ENCODE data around the gene POGLUT2.
A peak's percentile ranks its signal among the peaks of the same experiment; 100 is the strongest.

POGLUT2 gene

GRCh38 chr13:102798581-102799425 is at the start of gene POGLUT2, which contains the start of gene BIVM:
Gene POGLUT2, minus strand, starts transcription at chr13:102798976. Its CDS starts 306 bp downstream, at chr13:102798670.
Gene BIVM, plus strand, starts transcription at chr13:102799119. Its CDS starts 8,149 bp downstream, at chr13:102807268.
- DNase-seq, result peak; percentile 81

DNA sequence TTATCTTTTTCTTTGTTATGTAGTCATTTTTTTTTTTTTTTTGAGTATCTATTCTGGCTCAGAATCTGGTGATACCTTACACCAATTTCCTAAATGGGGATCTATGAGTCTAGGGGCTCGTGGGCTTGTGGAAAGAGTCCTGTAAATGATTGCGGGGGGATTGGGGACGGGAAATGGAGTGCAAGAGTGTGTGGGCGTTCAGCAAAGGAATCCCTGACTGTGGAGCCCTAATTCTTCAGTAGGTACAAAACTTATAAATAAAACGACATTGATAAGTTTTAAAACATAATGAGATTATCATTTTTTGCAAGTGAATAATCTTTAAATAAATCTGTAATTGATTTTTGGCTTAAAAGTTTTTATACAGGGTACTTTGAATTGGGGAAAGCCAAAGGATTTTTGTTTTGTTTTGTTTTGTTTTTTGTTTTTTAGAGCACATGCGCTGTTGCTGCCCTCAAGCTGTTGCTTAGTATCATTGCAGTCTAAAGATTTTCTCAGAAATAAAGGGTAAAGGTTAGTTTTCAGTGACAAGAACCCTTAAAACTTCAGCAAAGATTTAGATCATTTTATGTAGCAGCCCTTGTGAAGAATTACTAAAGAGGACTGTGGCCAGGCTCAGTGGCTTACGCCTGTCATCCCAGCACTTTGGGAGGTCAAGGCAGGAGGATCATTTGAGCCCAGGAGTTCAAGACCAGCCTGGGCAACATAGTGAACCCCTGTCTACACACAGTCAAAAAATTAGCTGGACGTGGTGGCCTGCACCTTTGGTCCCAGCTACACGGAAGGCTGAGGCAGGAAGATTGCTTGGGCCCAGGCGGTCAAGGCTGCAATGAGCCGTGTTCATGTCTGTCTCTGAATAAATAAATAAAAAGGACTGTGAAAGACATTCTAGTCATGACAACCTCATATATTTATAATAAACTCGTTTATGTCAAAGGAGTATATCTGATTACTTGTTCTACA is 48.8 kb upstream of the POGLUT2 start:
- DNase-seq, result peak; percentile 1

DNA sequence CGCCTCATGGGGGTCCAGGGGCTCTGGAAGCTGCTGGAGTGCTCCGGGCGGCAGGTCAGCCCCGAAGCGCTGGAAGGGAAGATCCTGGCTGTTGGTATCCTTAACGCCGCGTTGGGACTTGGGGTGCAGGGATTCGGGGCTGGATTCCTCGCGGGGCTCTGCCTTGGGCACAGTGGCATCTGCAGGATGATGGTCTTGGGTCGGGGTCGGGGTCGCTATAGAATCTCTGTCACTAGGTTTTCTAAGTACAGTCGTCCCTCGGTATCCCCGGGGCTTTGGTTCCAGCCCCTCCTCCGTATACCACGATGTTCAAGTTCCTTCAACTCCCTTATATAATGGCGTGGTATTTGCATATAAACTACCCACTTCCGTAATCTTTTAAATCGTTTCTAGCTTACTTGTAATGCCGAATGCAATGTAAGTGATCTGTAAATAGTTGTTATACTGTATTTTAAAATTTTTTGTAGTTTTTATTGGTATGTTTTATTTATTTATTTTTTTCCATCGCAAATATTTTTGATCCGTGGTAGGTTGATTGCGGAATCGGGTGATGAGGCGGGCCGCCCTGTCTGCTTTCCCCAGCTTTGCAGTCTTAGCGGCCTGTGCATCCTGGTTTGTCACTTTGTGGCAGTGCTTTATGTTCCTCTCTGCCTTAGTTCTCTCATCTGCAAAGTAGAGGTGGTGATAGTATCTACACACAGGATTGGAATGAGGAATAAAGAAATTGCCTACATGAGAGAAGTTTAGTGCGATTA is 47.7 kb upstream of the POGLUT2 start:
- DNase-seq, result peak; percentile 25

DNA sequence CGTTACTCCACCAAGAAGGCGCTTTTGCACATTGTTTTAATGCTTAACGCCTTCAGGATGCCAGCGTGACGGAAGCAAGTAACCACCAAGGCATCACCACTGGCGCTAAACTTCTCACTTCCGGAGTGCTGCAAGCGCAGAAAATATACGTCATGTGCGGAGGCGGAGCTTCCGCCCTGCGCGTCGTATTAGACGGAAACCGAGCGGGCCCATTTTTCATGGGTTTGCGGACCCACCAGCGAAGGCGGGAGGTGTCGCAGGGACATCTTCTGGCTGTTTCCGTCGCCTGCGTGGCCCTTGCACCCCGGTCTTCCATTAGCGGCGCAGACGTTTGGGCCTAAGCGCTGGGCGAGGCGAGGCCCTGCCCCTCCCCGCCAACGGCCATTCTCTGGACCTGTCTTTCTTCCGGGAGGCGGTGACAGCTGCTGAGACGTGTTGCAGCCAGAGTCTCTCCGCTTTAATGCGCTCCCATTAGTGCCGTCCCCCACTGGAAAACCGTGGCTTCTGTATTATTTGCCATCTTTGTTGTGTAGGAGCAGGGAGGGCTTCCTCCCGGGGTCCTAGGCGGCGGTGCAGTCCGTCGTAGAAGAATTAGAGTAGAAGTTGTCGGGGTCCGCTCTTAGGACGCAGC is 47.0 kb upstream of the POGLUT2 start, which contains the start of gene ERCC5:
Gene ERCC5, plus strand, starts transcription at position 403 of the 631 bp plus-strand sequence. CDS start 235 bp downstream, outside the sequence.
- peak; percentile 94 for DNase-seq

DNA sequence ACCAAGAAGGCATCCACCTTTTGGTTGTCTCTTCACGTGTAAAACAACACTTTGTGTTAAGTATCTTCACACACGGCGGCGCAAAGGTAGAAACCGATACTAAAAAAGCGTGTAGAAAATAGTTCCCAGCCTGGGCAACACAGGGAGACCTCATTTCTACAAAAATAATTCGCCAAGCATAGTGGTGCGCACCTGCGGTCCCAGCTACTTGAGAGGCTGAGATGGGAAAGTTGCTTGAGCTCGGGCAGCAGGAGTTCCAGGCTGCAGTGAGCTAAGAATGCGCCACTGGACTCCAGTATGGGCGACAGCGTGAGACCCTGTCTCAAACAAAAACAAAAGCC is 46.5 kb upstream of the POGLUT2 start:
- DNase-seq, result no peak

DNA sequence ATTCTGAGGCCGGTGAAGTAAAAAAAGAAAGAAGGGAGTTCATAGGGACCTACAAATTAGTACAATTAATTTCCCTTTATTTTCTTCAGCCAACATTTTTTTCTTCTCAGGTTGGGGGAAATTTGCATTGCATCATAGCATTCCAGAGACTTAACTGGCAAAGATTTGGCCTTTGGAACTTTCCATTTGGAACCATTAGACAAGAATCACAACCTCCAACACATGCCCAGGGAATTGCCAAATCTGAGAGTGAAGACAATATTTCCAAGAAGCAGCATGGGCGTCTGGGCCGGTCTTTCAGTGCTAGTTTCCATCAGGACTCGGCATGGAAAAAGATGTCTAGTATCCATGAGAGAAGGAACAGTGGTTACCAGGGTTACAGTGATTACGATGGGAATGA is 40.7 kb upstream of the POGLUT2 start:
- no peak for DNase-seq

DNA sequence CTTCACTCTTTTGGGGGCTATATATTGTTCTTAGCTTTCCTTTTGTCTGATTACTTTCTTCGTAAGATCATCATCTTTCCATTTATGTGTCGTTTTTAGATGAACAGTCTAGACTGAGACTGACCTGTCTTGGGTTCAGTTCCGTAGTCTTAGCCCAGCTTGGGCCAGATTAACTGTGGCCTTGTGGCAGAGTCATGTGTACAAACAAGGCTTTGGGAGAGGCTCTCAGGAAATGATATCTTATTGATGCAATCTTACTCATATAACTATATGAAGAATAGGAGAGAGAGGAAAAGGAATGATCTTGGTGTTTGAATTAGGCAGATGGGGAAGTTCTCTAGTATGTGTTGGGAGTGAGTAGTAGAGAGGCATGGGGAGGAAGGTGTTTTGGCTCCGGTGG is 40.2 kb upstream of the POGLUT2 start:
- no peak for DNase-seq

- DNase-seq, result no peak
Measured at GRCh38 chr13:102838273-102838672, 39.5 kb upstream of the POGLUT2 start.

DNA sequence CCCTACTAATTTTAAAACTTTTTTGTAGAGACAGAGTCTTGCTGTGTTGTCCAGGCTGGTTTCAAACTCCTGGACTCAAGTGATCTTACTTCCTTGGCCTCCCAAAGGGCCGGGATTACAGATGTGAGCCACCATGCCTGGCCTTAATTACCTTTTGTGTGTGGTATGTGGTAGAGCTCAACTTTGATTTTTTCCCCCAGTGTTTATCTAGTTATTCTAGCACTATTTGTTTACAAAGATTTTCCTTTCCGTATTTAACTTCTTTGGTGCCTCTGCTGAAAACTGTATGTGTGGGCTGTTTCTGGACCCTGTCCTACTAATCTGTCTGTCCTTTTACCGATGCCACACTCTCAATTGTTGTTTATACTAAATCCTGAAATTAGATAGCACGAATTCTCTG is 37.7 kb upstream of the POGLUT2 start:
- DNase-seq, result no peak

DNA sequence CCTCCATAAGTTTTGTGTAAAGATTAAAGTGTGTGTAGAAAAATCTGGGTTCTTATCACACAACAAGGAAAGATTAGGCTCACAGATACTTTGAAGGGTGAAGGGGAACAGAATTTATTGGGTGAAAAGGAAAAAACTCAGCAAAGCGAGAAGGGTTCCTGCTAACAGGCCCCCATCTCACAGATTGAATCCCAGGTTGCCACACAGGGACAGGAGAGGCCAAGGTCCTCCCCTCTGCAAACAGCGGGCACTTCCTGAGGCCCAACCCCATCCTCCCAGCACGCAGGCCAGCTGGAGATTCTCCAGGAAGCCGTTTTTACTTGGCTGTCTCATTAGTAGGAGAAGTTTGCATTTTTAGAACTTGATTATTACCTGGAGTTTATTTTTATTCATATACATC is 31.9 kb upstream of the POGLUT2 start:
- DNase-seq, result no peak

- peak; percentile 45 for DNase-seq
Measured at GRCh38 chr13:102825921-102826706, 27.3 kb upstream of the POGLUT2 start.

DNA sequence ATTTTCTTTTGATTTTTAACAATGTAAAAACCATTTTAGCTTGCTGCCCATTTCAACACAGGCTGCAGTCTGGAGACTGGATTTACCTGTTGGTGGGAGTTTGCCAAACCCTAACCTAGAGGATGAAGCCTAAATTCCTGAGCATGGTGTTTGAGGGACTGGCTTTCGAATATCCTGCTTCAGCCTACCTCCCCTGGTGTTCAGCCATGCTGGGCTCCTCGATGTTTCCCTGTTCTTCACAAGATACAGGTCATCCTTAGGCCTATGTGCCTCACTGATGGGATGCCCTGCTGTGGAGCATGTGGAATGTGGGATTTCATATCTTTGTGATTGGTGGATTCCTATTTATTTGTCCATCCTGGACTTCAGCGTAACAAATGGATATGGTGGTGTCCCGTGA is 26.6 kb upstream of the POGLUT2 start:
- DNase-seq, result no peak

DNA sequence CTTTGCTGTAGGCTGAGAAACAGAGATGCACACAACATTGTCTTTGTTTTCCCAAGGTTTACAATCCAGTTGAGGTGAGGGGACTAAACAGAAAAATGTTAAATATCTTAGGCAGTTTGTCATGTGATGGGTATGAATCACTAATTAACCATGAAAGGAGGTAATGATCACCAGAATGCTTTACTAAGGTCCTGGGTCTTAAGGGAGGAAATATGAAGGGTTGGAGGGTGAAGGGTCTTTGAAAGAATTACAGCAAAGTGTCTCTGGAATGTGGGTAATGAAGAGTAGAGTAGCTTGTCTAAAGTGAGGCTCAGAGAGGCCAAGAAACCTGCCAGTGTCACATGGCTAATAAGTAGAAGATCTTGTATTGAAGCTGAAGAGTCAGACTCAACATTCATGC is 19.1 kb upstream of the POGLUT2 start:
- DNase-seq, result no peak

- no peak for DNase-seq
Measured at GRCh38 chr13:102817241-102817640, 18.5 kb upstream of the POGLUT2 start.

DNA sequence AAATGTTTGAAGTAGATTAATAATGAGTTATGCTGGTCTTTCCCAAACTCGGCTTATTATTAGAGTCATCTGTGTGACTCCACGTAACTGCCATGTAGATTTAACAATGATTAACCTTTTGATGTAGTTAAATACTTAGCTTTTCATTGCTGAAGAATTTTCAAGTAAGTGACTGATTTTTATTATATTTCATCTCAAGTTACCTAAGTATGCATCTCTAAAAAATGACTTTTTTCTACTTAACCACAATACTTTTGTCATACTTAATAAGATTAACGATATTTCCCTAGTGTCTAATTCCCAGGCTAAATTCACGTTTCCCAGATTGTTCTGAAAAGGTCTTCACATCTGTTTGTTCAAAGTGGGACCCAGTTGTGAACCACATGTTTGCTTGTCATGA is 17.9 kb upstream of the POGLUT2 start:
- no peak for DNase-seq

- no peak for DNase-seq
Measured at GRCh38 chr13:102815788-102816187, 17.0 kb upstream of the POGLUT2 start.

DNA sequence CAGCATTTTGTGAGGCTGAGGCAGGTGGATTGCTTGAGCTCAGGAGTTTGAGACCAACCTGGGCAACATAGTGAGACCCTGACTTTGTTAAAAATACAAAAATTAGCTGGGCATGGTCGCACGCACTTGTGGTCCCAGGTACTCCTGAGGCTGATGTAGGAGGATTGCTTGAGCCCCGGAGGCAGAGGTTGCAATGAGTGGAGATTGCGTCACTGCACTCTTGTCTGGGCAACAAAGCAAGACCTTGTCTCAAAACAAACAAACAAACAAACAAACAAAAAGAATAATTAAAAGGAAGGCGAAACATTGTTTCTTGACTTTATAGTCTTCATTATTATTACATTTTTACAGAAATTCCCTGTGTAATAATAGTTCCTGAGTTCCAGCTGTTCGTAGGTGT is 16.0 kb upstream of the POGLUT2 start:
- no peak for DNase-seq

GRCh38 chr13:102814025-102814607 is 15.3 kb upstream of the POGLUT2 start:
- DNase-seq, result no peak

DNA sequence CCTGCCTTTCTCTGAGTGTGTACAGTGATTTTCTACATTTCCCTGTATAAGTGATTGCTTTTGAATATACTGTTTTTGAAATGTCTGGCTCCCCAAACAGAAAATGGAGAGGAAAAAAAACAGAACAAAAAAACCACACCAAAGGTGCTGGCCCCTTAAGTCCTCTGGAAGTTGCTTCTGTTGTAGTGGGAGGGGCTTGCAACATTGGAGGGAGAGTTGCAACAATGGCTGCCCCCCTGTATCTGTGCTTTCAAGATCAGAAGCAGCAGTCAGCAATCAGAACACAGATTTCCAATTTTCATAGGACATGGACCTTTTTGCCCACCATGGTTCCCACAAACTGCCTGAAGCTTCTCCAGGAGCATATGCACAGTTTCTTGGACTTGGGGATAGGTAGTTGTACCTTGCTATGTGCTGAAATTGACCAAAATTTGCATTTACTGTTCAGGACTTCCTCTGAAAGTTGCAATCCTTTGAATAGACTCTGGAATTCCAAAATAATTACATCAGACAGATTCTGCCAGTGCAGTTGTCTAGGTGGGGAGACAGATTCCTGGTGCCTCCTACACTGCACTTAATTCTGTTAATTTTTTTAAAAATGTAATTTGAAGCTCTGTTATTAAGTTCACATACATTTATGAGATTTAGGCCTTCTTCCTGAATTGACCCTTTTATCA is 14.0 kb upstream of the POGLUT2 start:
- no peak for DNase-seq

GRCh38 chr13:102807699-102808098 is 8.9 kb upstream of the POGLUT2 start:
- no peak for DNase-seq

DNA sequence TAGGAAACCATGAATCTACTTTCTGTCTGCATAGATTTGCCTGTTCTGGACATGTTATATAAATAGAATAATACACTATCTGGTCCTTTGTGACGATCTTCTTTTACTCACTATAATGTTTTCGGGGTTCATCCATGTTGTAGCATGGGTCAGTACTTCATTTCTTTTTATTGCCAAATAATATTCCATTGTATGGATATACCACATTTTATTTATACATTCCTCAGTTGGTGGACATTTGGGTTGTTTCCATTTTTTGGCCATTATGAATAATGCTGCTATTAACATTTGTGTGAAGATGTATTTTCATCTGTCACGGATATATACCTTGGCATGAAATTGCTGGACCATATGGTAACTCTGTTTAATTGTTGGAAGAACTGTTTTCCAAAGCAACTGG is 6.9 kb upstream of the POGLUT2 start:
- no peak for DNase-seq

Data from amniotic stem cell (primary cell).